GM18519 (cell line): Measurements from ENCODE around the gene AATK.

Source experiments
- ATAC-seq: cut with Tn5 transposase; IDR thresholded peaks from one replicate; pipeline ENCODE4 v1.9.1; 2021; ENCODE audit warnings: mild to moderate bottlenecking, moderate library complexity; ENCODE audit not compliant: unreplicated experiment, low FRiP score

Gene AATK

GRCh38 chr17:81166033-81166492 lies at the start of gene AATK:
TSS of gene AATK (minus strand) at chr17:81166221. CDS start at chr17:81165992, 229 bp downstream.
- no peak for ATAC-seq

- ATAC-seq: no peak
These were observed 48.0 kb upstream of the AATK start for GRCh38 chr17:81213978-81214377.

- ATAC-seq: no peak
These were observed 46.3 kb upstream of the AATK start for GRCh38 chr17:81212365-81212764.

- no peak for ATAC-seq
These were observed 44.8 kb upstream of the AATK start for GRCh38 chr17:81210868-81211267.

GRCh38 chr17:81210466-81210865 lies 44.4 kb upstream of the AATK start:
- no peak for ATAC-seq

GRCh38 chr17:81209141-81209540 lies 43.1 kb upstream of the AATK start:
- ATAC-seq: no peak

GRCh38 chr17:81208651-81209050 lies 42.6 kb upstream of the AATK start:
- no peak for ATAC-seq

- no peak for ATAC-seq
These were observed 41.9 kb upstream of the AATK start for GRCh38 chr17:81207610-81208581.

- no peak for ATAC-seq
These were observed 40.6 kb upstream of the AATK start for GRCh38 chr17:81206657-81207056.

- ATAC-seq: no peak
These were observed 40.1 kb upstream of the AATK start for GRCh38 chr17:81206166-81206565.

- ATAC-seq: no peak
These were observed 38.6 kb upstream of the AATK start for GRCh38 chr17:81204578-81204977.

GRCh38 chr17:81203136-81203535 lies 37.1 kb upstream of the AATK start:
- ATAC-seq: no peak

- ATAC-seq: no peak
These were observed 36.3 kb upstream of the AATK start for GRCh38 chr17:81202318-81202717.

- ATAC-seq: no peak
These were observed 34.9 kb upstream of the AATK start for GRCh38 chr17:81200695-81201580.

GRCh38 chr17:81200201-81200600 lies 34.2 kb upstream of the AATK start:
- ATAC-seq: no peak

GRCh38 chr17:81199482-81199830 lies 33.4 kb upstream of the AATK start:
- ATAC-seq: no peak

- ATAC-seq: no peak
These were observed 32.9 kb upstream of the AATK start for GRCh38 chr17:81198826-81199481.

GRCh38 chr17:81197831-81198490 lies 31.9 kb upstream of the AATK start:
- ATAC-seq: no peak

- ATAC-seq: no peak
These were observed 31.4 kb upstream of the AATK start for GRCh38 chr17:81197409-81197795.
